GM19324 (cell line): ENCODE measurements around the gene ARHGDIB.
A peak's percentile ranks its signal among the peaks of the same experiment; 100 is the strongest.

Source experiments
- ATAC-seq: cut with Tn5 transposase; IDR thresholded peaks from one replicate; pipeline ENCODE4 v1.9.1; 2021; ENCODE audit warnings: mild to moderate bottlenecking, moderate library complexity; ENCODE audit not compliant: unreplicated experiment, low FRiP score

The ARHGDIB gene

GRCh38 chr12:14961466-14962152 is at the start of gene ARHGDIB:
Gene ARHGDIB (minus strand): TSS chr12:14961601. CDS start chr12:14950712, 10,889 bp downstream.
- peak; percentile 72 for ATAC-seq

- ATAC-seq = no peak
Observed at GRCh38 chr12:15011162-15011561, 49.8 kb upstream of the ARHGDIB start.

GRCh38 chr12:15007551-15007950 is 46.1 kb upstream of the ARHGDIB start:
- ATAC-seq = no peak

GRCh38 chr12:15005064-15005463 is 43.7 kb upstream of the ARHGDIB start:
- no peak for ATAC-seq

- ATAC-seq = no peak
Observed at GRCh38 chr12:15004421-15004820, 43.0 kb upstream of the ARHGDIB start.

- no peak for ATAC-seq
Observed at GRCh38 chr12:15001733-15002382, 40.5 kb upstream of the ARHGDIB start.

GRCh38 chr12:15000575-15000974 is 39.2 kb upstream of the ARHGDIB start:
- no peak for ATAC-seq

- no peak for ATAC-seq
Observed at GRCh38 chr12:14999695-15000365, 38.4 kb upstream of the ARHGDIB start.

- ATAC-seq = no peak
Observed at GRCh38 chr12:14999021-14999694, 37.8 kb upstream of the ARHGDIB start.

- ATAC-seq = no peak
Observed at GRCh38 chr12:14997998-14998397, 36.6 kb upstream of the ARHGDIB start.

GRCh38 chr12:14995583-14996425 is 34.4 kb upstream of the ARHGDIB start:
- ATAC-seq = no peak

GRCh38 chr12:14994610-14995009 is 33.2 kb upstream of the ARHGDIB start:
- ATAC-seq = no peak

- ATAC-seq = no peak
Observed at GRCh38 chr12:14993537-14994266, 32.3 kb upstream of the ARHGDIB start.

GRCh38 chr12:14993117-14993516 is 31.7 kb upstream of the ARHGDIB start:
- ATAC-seq = no peak

- ATAC-seq = no peak
Observed at GRCh38 chr12:14992673-14993072, 31.3 kb upstream of the ARHGDIB start.

GRCh38 chr12:14991069-14991468 is 29.7 kb upstream of the ARHGDIB start:
- ATAC-seq = no peak

- ATAC-seq = no peak
Observed at GRCh38 chr12:14989790-14990189, 28.4 kb upstream of the ARHGDIB start.

- no peak for ATAC-seq
Observed at GRCh38 chr12:14988035-14988434, 26.6 kb upstream of the ARHGDIB start.

GRCh38 chr12:14986449-14986848 is 25.0 kb upstream of the ARHGDIB start:
- no peak for ATAC-seq
